Measurements from ENCODE around the gene USB1. TPM values are rescaled to one million over a fixed set of nuclear protein-coding genes. Genes with fewer than 3 reads are reported as not detected.
A peak's percentile ranks its signal among the peaks of the same experiment; 100 is the strongest.

The USB1 gene
- total RNA-seq, 1 experiment from 2014 or later = 66.0 TPM

DNA sequence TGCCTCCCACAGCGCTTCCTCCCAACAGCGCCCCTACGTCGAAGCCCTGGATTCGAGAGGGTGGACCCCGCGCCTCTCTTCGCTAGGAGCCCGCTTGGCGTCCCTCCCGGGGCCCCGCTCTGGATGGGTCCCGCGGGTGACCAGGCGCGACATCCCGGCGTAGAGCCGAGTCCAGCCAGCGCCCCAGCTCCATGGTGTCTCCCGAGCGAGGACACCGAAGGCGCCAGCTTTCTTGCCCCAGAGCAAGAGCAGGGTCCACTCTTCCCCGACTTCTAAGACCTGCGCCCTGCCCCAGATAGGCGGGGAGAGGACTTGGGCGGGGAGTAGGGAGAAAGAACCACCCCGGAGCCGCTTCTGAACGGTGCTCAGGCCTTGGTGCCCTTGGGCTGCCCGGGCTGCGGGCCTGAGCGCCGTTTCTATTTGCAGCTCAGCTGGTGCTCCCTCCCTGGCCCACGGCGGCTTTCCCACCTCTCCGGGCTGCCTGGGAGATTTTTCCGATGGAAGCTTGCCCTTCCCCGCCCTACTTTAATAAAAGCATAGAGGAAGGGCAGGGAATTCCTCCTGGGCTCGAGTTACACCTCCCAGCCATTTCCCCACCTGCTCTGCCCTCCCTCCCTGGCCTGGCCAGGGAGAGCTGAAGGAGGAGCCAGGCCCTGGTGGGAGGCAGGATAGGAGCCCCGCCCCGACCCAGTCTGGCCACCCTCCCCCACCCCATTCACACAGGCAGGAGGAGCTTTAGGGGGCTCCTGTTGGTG, 26.1 kb downstream of the USB1 start:
- H3K36me3 ChIP-seq (ENCODE audit: low read depth) = no peaks in the 10 kb centered on the region
- no peak overlapping the region for H3K27ac ChIP-seq
- 0 out of 2 replicates have a peak, but pooled peaks cover 15% of the 10 kb centered on the region for H3K79me2 ChIP-seq (ENCODE audit: low read depth)
- peak; percentile 60 to 65 for DNase-seq
- peak overlapping the region; percentile 94 for H3K4me3 ChIP-seq
- H3K27me3 ChIP-seq (ENCODE audit: insufficient read depth, low read depth) = no peaks in the 10 kb centered on the region
- intact Hi-C loops (cut with micrococcal nuclease; ENCODE audit: unreplicated experiment) = loop anchor here (10.0 kb wide), 3 partner anchors 167 to 627 kb away; partner anchors contain the start of genes CSNK2A2 and SETD6
- H3K9me2 ChIP-seq (ENCODE audit: insufficient read depth) = no peaks in the 10 kb centered on the region
- H3K4me1 ChIP-seq (replicated peaks; ENCODE audit: insufficient read depth) = peaks cover 23% of the 10 kb centered on the region
- ChIA-PET POLR2A (ENCODE audit: unreplicated experiment) (interaction anchor here (0.5 to 0.7 kb wide), 2 partner anchors 73 to 648 kb away, joined by 6 to 20 read pairs; no protein-coding TSS in a partner anchor), CTCF (interaction anchor here (0.5 to 1.0 kb wide), 5 partner anchors 95 to 565 kb away, joined by 3 to 9 read pairs (median 4); partner anchors contain the start of genes CFAP20 and POLR2C)
- 0 out of 2 replicates have a peak, but pooled peaks cover 5% of the 10 kb centered on the region for H4K20me1 ChIP-seq (ENCODE audit: insufficient read depth)
- peak overlapping the region; percentile 86 for H2AFZ ChIP-seq
- TF ChIP-seq EZH2 (IDR thresholded peaks at IDR 0.05; ENCODE audit: low read depth) (no peak), CTCF (conservative IDR thresholded peaks at IDR 0.05) (no peak)
- peaks cover 29% of the 10 kb centered on the region; the same call in 1 of the 2 replicates for H3F3A ChIP-seq (ENCODE audit: insufficient read depth, low read depth)
- H3K4me2 ChIP-seq = peak overlapping the region; percentile 90
- BruUV-seq (replicated peaks) = no TSS peak
- H3K9me3 ChIP-seq (ENCODE audit: insufficient read depth, low read depth) = no peaks in the 10 kb centered on the region

GRCh38 chr16:58027916-58028455, 26.8 kb downstream of the USB1 start:
- peak overlapping the region; percentile 90 for H3K4me2 ChIP-seq
- POLR2A ChIA-PET (ENCODE audit: unreplicated experiment) = interaction anchor here (0.5 to 0.7 kb wide), 2 partner anchors 73 to 647 kb away, joined by 6 to 20 read pairs; no protein-coding TSS in a partner anchor
- H2AFZ ChIP-seq = no peak overlapping the region
- H3K4me1 ChIP-seq (replicated peaks; ENCODE audit: insufficient read depth) = peaks cover 17% of the 10 kb centered on the region
- H3K9me2 ChIP-seq (ENCODE audit: insufficient read depth) = no peaks in the 10 kb centered on the region
- DNase-seq = no peak
- intact Hi-C loops (cut with micrococcal nuclease; ENCODE audit: unreplicated experiment) = loop anchor here (10.0 kb wide), 3 partner anchors 167 to 627 kb away; partner anchors contain the start of genes CSNK2A2 and SETD6
- H3K27me3 ChIP-seq (ENCODE audit: insufficient read depth, low read depth) = no peaks in the 10 kb centered on the region
- peak overlapping the region; percentile 94; the same call in 1 of the 2 replicates for H3K4me3 ChIP-seq
- TF ChIP-seq CTCF (conservative IDR thresholded peaks at IDR 0.05) (no peak), EZH2 (IDR thresholded peaks at IDR 0.05; ENCODE audit: low read depth) (no peak)
- no peak overlapping the region for H3K27ac ChIP-seq
- CTCF ChIA-PET = interaction anchor here (0.5 to 0.7 kb wide), 4 partner anchors 94 to 565 kb away, joined by 4 to 9 read pairs (median 4); partner anchors contain the start of gene POLR2C
- no peaks in the 10 kb centered on the region for H3K36me3 ChIP-seq (ENCODE audit: low read depth)
- no peaks in the 10 kb centered on the region for H3K9me3 ChIP-seq (ENCODE audit: insufficient read depth, low read depth)
- H3F3A ChIP-seq (ENCODE audit: insufficient read depth, low read depth) = peaks cover 25% of the 10 kb centered on the region; the same call in 1 of the 2 replicates
- BruUV-seq (replicated peaks) = no TSS peak
- H4K20me1 ChIP-seq (ENCODE audit: insufficient read depth) = 0 out of 2 replicates have a peak, but pooled peaks cover 5% of the 10 kb centered on the region
- 0 out of 2 replicates have a peak, but pooled peaks cover 15% of the 10 kb centered on the region for H3K79me2 ChIP-seq (ENCODE audit: low read depth)

DNA sequence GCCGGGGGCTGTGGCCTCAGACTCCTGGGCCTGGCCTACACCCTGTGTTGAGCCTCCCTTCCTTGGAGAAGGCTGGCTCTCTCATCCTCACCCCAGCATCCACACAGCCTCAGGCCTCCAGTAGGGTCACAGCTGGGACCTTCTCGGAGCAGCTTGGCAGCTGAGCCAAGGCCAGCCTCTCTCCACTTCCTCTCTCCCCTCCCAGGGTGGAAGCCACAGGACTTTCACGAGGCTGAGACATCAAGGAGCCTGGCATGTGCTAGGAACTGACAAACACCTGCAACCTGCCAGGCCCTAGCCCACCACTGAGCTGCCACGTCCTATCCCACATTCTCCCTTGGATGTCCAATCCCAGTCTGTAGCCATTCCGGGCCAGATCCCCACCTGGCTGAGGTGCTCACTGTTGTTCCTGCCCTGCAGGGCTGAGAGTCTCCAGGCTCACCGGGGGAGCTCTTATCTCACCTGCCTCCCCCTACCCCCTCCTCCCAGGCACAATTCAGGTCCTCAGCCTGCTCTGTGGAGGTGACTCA, 27.4 kb downstream of the USB1 start:
- TF ChIP-seq CTCF (conservative IDR thresholded peaks at IDR 0.05) (no peak), EZH2 (IDR thresholded peaks at IDR 0.05; ENCODE audit: low read depth) (no peak)
- ChIA-PET POLR2A (ENCODE audit: unreplicated experiment) (no interaction called here), CTCF (no interaction called here)
- BruUV-seq (replicated peaks) = no TSS peak
- Histone ChIP-seq H3K36me3 (ENCODE audit: low read depth) (no peaks in the 10 kb centered on the region), H3K9me3 (ENCODE audit: insufficient read depth, low read depth) (no peaks in the 10 kb centered on the region), H3K27me3 (ENCODE audit: insufficient read depth, low read depth) (no peaks in the 10 kb centered on the region), H3K27ac (no peak overlapping the region), H3K79me2 (ENCODE audit: low read depth) (0 out of 2 replicates have a peak, but pooled peaks cover 15% of the 10 kb centered on the region), H3F3A (ENCODE audit: insufficient read depth, low read depth) (peaks cover 19% of the 10 kb centered on the region; the same call in 1 of the 2 replicates), H2AFZ (no peak overlapping the region), H3K4me2 (no peak overlapping the region), H3K9me2 (ENCODE audit: insufficient read depth) (no peaks in the 10 kb centered on the region), H3K4me3 (no peak overlapping the region), H3K4me1 (replicated peaks; ENCODE audit: insufficient read depth) (peaks cover 14% of the 10 kb centered on the region), H4K20me1 (ENCODE audit: insufficient read depth) (0 out of 2 replicates have a peak, but pooled peaks cover 5% of the 10 kb centered on the region)
- intact Hi-C loops (cut with micrococcal nuclease; ENCODE audit: unreplicated experiment) = loop anchor here (10.0 kb wide), 3 partner anchors 166 to 626 kb away; partner anchors contain the start of genes CSNK2A2 and SETD6
- DNase-seq = no peak
